NCI-H1092 (cell line): ENCODE data around the gene CTNNA1.
A peak's percentile ranks its signal among the peaks of the same experiment; 100 is the strongest.
"Not testable (repeated sequence)": the region's sequence is repeated elsewhere in the genome, so short reads cannot be mapped to it uniquely, and the experiment has no call there.

Source experiments
- DNase-seq: peaks from one replicate; lab custom pipeline; 2025; lab: John Stamatoyannopoulos, UW

Gene CTNNA1

DNA sequence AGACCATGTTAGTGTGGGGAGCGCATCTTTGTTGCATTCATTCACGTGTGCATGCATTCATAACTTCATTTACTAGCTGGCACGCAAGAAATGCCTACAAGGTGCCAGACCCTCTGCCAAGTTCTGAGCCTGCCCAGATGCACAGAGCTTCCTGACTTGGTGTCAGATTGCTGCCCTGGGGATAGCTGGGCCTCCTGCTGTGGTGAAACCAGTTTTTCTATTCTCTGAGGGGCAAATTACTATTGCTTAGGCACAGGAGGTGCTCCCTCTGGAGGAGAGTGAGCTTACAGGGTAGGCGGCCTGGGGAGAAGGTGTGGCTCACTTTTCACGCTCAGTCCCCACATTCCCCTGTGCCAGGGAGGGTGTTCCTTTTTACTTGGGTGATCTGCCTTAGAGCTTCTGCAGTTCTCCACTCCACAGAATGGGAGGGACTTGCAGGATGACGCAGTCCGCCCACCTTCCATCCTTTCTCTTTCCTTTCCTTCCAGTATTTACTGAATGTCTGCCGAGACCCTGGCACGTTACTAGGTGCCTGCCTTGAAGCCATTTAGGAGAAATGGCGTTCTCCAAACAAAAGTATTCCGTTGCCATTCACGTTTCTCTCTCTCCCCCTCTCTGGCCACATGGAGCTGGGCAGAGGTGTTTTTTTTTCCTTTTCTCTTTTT, 27.9 kb upstream of the CTNNA1 start:
- no peak for DNase-seq

DNA sequence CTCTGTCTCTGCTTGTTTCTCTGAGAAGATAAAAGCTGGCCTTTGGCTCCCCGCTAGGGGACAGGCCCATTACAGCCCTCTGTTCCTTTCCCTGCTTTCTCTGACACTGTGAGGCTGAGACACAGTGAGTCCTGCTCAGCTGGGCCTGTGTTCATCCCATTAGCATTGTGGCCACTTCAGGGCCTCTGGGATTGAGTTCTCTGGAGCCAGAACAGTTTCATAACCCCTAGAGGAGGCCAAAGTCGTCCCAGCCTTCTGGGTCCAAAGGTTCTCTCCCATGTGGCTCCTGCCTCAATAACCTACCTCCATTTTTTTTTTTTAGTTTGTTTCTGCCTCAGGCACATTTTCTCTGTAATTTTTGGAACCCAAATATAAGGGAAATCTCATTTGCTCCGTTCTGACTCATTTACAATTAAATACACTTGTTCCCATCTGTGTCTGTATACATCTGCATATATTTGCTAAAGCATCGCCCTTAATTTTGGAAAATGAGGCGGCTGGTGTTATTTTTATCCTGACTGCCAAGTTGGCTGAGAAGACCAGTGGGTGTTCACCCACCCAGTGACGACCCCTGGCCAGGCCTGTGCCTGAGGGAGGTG, 27.3 kb upstream of the CTNNA1 start:
- no peak for DNase-seq

DNA sequence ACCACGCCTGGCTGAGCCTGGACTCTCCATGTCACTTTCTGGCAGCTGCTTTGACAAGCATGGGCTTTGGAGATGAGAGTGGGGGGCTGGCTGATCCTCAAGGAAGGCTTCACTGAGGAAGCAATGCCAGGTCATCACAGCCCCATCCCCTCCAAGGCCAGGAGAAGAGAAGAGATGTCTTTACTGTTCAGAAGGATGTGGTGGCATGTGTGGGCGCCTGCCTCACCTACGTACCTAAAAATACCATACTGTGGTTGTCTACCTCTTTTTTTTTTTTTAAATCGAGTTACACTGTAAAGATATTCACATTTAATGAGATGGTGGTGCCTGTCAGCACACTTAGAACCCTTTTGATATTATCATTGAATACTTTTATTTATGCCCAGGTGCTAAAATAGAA, 26.4 kb upstream of the CTNNA1 start:
- no peak for DNase-seq

DNA sequence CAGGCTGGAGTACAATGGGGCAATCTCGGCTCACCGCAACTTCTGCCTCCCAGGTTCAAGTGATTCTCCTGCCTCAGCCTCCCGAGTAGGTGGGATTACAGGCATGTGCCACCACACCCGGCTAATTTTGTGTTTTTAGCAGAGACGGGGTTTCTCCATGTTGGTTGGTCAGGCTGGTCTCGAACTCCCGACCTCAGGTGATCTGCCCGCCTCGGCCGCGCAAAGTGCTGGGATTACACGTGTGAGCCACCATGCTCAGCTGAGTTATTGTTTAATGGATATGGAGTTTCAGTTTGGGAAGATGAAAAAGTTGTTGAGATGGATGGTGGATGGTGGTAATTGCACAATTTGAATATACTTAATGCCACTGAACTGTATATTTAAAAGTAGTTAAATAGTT, 22.7 kb upstream of the CTNNA1 start:
- DNase-seq = not testable (repeated sequence)

DNA sequence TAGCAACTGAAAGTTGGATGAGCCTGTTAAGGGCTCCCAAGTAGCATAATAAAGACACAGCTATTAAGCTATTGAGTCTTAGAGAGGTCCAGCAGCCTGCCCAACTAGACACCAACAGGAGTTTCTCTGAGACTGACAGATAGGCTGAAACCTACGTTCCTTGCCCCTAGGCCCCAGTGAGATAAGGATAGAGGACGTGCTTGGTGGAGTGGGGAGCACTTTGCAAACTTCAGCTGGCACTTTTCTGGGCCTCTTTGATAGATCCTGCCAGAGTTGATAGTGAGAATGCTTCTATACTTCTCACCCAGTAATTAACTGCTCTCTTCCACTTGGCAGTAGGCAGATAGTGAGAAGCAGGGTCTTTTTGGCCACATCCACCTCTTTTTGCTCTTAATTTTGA, 20.8 kb upstream of the CTNNA1 start:
- no peak for DNase-seq

DNA sequence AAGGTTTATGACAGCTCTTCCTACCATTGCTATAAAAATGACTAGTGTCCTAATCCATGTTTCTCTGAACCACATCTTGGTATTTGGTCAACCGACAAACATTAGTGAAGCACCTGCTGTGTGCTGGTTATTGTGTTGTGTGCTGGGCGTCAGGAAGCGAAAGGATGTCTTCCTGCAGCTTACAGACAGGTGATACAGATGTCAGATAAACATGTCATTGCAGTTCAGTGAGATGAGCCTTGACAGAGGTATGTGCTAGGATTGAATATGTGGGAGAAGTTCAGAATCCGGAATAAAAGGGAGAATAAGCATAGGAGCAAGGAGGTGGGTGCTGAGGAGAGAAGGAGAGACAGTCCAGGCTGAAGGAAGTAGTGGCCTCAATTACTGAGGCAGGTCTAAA, 20.3 kb upstream of the CTNNA1 start:
- no peak for DNase-seq

DNA sequence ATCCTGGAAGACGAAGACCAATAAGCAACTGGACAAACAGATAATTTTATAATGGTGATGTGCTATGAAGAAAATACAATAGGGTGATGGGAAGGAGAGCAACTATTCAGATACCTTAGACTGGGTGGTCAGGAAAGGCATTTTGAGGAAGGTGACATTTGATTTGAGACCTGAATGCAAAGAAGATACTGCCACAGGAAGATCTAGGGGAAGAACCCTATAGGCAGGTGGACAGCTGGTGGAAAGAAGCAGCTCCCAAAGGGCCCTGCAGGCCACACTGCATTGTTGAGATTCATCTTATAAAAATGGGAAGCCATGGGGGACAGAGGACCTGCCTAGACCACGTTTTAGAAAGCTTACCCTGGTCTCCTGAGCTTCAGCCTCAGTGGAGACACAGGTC, 19.7 kb upstream of the CTNNA1 start:
- DNase-seq = no peak

DNA sequence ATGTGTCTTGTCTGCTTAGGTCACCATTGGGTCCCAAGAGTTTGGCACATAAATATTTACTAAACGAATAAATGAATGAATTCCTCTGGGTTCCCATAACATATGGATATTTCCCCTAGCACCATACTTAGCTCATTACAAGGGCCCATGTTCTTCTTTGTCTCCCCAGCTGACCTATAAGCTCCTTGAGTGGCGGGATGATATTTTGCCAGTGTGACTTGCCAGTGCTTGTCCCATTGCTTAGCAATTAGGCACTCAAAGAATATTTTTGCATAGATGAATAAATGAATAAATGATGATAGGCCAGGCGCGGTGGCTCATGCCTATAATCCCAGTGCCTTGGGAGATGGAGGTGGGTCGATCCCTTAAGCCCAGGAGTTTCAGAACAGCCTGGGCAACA, 16.9 kb upstream of the CTNNA1 start:
- DNase-seq = no peak

DNA sequence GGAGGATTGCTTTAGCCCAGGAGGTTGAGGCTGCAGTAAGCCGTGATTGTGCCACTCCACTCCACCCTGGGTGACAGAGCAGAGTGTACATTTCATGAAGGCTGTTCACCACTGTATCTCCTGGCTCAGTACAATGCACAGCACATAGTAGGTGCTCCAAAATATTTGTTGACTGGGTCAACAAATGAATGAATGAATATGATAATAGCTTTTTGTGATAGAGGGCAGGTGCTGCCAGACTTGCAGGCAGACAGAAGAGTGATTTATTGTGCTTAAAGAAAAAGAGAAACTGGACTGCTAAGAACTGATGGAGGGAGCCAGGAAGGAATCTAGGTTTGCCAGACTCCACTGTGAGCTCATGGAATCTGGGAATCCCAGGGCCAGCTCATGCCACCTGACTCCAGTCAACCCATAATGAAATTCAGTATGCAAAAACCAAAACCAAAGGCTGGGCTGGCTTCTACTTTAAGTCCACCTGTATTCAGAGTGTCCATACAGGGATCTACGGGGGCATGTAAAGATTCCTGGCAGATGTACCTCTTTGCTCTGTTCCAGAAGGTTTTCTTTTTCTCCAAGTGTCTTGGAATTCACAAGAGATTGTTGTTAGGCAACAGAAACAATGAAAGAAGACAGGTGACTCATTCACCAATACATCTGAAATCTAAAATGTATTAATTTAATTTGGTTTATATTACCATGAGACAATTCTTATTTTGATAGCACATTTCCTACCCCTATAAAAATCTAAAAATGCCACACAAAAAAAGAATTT, 15.5 kb upstream of the CTNNA1 start:
- no peak for DNase-seq

DNA sequence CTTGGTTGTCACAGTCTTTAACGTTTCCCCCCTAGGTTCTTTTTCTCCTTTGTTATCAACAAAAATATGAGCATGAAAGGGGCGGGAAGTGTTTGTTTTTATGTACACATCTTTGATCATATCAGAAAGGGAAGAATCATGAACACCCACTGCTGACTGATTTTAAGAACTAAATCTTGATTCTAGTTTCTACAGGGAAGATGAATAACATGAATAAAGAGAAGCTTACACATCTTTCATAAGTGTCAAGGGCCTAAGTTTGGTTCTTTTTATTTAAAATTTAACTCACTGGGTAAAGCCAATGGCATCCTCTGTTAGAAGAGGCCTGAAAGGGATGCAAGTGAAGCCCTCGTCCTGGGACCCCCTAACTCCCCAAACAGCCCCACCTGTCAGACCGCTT, 14.8 kb upstream of the CTNNA1 start:
- DNase-seq = no peak

DNA sequence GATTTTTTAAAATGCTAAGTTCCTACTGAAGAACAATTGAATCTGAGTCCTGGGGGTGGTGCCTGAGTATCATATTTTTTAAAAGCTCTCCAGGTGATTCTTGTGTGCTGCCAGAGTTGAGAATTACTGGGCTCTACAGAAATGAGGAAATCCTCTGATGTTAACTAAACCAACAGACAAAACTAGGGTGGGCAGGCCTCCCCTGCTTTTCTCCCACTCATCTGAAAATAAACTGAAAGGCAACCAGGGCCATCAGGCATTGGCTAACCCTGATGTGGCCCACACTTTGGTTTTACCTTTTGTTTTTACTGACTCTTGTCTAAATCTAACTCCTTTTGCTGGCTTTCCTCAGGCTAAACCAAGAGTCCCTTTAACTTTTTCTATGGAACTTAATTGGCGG, 13.3 kb upstream of the CTNNA1 start:
- no peak for DNase-seq

DNA sequence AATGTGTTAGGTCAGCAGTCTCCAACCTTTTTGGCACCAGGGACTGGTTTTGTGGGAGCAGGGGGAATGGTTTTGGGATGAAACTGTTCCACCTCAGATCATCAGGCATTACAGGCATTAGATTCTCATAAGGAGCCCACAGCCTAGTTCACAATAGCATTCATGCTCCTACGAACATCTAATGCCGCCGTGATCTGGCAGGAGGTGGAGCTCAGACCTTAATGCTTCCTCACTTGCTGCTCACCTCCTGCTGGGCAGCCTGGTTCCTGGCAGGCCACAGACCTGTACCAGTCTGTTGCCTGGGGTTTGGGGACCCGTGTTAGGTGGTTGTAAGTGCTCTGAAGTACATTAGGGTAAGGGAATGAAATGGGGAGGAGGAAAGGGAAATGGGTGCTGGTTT, 9.7 kb upstream of the CTNNA1 start:
- DNase-seq = no peak

DNA sequence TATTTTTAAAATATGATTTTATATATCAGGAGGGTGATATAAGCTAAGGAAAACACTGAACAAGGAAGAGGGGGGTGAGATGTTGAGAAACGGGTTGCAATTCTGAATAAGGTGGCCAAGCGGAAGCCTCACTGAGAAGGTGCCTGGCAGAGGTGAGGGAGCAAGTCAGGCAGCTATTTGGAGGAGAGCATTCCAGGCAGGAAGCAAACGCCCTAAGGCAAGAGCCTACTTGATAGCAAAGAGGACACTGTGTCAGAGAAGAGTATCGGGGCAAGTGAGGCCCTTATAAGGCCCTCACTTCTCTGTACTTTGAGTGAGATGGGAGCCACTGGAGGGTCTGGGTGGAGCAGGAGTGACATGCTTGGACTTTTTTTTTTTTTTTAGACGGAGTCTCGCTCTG, 8.0 kb upstream of the CTNNA1 start:
- no peak for DNase-seq

DNA sequence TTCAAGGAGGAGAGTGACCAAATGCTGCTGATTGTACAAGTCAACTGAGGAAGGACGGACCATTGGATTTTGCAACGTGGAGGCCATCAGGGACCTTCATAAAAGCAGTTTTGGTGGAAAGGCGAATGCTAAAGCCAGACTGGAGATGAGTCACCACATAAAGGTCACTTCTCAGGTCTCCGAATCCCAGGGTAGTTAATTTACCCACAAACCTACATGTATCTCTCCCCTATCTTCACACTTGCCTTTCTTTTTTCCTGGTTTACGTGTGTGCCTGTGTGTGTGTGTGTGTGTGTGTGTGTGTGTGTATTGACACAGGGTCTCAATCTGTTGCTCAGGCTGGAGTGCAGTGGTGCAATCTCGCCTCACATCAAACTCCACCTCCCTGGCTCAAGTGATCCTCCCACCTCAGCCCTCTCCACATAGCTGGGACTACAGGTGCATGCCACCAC, 4.6 kb upstream of the CTNNA1 start:
- DNase-seq = no peak

DNA sequence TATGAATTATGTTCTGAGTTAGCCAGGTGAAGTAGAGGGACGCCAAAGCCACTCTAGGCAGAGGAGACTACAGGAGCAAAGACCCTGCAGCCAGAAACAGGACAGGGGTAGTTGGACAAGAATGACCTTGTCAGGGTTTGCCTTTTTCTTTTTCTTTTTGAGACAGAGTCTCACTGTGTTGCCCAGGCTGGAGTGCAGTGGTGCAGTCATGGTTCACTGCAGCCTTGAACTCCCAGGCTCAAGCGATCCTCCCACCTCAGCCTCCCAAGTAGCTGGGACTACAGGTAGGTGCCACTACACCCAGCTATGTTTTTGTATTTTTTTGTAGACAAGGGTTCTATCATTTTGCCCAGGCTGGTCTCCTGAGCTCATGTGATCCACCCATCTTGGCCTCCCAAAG, 1.9 kb upstream of the CTNNA1 start:
- DNase-seq = not testable (repeated sequence)

DNA sequence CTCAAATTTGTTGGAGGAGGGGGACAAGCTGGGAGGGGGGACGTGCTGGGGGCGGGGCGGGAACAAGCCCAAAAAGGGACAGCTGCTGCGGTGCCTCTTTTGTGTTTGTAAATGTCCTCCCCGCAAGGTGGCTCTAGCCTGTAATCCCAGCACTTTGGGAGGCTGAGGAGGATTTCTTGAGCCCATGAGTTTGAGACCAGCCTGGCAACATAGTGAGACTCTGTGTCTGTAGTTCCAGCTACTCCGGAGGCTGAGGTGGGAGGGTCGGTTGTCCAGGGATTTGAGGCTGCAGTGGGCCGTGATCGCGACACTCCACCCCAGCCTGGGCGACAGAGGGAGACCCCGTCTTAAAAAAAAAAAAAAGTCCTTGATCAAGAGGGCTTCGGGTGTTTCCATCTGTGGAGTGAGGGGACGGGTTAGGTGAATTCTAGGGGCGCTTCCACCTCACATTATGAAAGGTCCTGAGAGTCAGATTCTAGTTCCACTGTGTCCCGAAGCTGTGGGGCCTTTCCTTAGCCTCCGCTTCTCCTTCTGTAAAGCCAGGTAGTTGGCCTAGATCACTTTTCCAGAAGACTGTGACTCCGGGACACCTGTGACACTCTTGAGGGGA, 779 bp upstream of the CTNNA1 start:
- DNase-seq = no peak

DNA sequence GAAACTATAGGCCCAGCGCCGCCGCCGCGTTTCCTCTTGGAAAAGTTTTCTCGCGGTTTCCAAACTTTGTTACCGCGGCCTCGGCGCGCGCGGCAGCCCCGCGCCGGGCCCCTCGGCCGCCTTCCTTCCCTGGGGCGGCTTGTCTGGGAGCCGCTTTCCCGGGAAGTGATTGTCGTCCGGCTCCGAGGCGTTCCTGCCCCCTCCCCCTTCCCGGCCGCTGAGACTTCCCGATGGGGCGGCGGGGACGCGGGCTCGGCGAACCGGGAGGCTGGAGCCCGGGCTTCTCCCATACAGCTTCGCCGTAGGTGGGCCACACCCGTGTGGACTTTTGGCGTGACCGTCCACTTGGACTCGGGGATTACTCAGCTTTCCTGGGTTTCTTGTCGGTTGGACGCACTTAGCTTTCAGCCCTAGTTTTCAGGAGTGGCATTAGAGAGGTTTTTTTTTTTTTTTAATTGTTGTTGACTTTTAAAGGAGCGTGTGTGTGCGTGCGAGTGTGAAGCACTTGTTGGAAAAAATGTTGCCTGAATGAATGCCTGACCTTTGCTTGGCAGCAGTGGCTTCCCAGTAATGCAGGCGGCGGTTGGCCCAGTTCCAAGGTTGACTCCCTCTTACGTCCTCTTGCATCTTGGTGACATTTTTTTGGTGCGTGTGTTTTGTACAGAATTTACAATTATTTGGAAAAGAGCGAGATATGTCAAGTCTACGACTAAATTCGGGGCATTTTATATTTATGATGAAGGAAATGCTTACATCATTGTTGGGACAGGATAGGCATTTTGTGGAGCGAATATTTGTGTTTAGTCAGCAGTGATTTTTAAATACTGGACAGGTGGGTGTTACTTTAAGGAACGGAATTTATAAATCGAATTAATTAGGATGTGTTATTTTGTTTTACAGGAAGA, 821 bp downstream of the CTNNA1 start:
- peak; percentile 7 for DNase-seq

DNA sequence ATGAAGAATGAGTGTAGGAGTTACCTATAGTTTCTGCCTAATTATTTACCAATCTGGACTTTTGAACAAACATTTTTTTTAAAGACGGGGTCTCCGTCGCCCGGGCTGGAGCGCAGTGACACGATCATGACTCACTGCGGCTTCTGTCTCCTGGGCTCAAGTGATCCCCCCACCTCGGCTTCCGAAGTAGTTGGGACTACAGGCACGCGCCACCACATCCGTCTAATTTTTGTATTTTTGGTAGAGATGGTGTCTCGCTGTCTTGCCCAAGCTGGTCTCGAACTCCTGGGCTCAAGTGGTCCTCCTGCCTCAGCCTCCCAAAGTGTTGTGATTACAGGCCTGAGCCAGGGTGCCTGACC, 1.5 kb downstream of the CTNNA1 start:
- no peak for DNase-seq

DNA sequence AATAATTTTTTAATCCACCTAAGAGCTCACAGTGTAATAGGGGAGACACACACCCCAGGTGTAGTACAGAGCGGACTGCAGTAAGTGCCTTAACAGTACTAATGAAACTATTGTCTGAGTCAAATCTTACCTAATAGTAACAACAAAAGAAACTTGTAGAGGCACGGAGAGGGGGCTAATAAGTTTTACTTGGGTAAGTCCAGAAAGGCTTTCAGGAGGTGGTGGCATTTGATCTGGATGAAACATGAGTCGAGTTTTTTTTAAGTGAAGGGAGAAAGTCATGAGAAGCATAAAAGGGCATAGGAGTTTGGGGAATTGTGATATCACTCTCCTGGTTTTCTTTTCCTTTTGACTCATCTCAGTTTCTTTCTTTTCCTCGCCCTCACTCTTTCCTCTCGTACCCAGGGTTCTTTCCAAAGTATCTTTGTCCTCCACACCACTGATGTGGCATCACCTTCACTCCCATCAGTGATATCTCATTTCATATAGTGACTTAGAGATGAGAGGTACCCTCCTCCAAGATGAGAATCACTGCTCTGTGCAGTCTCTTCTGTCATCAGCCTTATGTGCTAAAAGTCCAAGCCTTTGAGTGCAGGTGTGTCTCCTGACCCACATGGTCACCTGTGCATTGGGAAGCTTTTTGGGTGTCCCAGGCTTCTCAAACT, 2.0 kb downstream of the CTNNA1 start:
- DNase-seq = no peak

DNA sequence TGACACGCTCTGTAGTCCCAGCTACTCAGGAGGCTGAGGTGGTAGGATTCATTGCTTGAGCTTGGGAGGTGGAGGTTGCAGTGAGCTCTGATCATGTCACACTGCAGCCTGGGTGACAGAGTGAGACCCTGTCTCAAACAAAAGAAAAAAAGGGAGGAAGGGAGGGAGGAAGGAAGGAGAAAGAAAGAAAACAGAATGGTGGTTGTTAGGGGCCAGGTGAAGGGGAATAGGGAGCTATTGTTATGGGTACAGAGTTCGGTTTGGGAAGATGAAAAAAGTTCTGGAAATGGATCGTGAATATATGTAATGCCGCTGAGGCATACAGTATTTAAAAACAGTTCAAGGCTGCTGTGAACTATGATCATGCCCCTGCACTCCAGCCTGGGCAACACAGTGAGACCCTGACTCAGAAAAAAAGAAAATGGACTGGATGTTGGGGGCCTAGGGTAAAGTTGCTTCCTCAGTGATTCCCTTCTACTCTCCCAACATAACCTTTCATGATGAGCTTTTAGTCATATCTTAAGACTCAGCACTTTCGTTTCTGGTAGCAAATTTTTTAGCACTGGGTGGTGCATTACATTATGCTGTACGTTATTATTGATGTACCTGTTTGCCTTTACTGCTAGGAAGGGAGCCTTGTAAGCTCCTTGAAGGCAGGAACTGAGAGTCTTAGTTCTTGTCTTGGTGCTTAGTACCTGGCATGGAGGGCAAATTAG, 4.0 kb downstream of the CTNNA1 start:
- no peak for DNase-seq
